HG03442 (cell line): ENCODE data around the gene ITGA3.

Source experiments
- ATAC-seq: cut with Tn5 transposase; IDR thresholded peaks from one replicate; pipeline ENCODE4 v1.9.1; 2021; ENCODE audit warnings: mild to moderate bottlenecking, moderate library complexity; ENCODE audit not compliant: unreplicated experiment

Gene ITGA3

DNA sequence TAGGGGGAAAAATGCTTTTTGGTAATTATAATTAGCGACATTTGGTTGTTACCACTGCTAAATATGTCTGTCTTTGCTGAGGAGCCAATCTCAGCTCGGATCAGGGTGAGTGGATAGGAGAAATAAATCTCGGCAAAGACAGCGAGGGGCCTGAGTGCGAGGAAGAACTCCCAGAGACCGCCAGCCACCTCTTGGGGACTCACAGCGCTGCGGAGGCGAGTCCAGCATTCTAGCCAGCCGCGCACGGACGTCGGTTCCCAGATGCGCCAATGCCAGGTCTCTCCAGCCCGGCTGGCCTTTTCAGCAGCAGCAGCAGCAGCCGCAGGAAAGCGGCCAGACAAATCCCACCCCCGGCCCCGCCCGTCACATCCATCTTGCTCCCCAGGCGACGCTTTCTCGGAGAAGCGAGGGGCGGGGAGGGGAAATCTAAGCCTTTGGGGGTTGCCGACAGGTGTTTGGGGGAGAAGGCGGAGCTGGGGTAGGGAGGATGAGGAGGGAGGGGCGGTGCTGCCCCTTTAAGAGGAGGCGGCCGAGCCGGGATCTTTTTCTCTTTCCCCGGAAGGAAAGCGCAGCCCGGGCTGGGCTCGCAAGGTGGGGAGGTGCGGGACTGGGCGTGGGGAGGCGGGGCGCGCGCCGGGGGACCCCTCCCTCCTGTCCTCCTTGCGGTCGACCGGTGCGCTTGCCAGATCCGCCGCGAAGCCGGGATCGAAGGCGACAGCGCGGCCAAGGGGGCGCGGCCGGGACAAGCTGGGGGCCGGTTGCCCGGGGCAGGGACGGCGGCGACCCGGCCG is at the start of gene ITGA3:
Gene ITGA3 (plus strand): TSS at position 685 of the 791 bp plus-strand sequence. CDS start 330 bp downstream, outside the sequence.
- ATAC-seq = peak; percentile 44

DNA sequence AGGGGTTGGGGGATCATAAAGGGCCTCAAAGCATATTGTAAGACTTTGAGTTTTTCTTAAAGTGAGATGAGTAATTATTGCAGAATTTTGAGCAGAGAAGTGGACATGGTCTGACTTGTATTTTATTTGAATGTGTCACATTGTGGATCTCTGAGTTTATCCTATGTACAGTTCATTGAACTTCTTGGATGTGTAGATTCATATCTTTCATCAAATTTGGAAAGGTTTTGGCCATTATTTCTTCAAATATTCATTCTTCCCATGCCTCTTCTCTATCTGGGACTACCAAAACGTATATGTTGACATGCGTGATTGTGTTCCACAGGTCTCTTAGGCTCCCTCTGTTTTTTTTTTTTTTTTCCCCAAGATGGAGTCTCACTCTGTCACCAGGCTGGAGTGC is 46.6 kb upstream of the ITGA3 start:
- ATAC-seq = no peak

DNA sequence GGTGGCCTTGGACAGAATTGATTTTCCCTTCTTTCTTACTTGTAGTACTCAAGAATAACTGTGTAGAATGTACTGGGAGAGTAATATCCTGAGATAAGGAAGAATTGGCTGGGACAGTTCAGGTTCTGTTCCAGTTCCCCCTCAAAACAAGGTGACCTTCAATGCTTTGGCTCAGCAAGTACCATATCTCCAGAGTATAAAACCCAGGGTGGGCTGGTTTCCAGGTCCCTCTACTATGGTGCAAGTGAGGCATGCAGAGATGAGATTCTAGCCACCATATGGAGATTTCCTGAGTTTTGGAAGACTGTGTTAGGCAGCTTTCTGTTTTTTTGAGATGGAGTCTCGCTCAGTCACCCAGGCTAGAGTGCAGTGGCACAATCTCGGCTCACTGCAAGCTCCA is 42.8 kb upstream of the ITGA3 start:
- ATAC-seq = no peak

DNA sequence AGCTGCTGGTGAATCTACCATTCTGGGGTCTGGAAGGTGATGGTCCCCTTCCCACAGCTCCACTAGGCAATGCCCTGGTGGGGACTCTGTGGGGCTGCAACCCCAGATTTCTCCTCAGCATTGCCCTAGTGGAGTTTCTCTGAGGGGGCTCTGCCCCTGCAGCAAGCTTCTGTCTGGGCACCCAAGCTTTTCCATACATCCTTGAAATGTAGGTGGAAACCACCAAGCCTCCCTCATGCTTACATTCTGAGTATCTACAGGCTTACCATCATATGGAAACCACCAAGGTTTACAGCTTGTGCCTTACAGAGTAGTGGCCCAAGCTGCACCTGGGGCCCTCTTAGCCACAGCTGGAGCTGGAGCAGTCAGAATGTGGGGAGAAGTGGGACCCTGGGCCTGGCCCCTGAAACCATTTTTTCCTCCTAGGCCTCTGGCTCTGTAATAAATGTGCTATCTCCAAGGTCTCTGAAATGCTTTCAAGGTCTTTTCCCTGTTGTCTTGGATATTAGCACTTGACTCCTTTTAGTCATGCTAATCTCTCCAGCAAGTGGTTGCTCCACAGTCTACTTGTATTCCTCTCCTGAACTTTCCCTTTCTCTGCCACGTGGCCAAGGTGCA is 41.3 kb upstream of the ITGA3 start:
- no peak for ATAC-seq

DNA sequence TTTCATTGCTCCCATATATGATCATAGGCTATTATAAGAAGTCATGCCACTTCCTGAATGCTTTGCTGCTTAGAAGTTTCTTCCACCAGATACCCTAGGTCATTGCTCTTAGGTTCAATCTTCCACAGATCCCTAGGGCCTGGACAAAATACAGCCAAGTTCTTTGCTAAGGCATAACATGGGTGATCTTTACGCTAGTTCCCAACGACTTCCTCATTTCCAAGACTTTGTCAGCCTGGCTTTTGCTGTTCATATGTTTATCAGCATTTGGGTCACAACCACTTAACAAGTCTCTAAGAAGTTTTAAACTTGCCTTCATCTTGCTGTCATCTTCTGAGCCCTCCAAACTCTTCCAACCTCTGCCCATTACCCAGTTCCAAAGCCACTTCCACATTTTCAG is 40.8 kb upstream of the ITGA3 start:
- ATAC-seq = no peak

DNA sequence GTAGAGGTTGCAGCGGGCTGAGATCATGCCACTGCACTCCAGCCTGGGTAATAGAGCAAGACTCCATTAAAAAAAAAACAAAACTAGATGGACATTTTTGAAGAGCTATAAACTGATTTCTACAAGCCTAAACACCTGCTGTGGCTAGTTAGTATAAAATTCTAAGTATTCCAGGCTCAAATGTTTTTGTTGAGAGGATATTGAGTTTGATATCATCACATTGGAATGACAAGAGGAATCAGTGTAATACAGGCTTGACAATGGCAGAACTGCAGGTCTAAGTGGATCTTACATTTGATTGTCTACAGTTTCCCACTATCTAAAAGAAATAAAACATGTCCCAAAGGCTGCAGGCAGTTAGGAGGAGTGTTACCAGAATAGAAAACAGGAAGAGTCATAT is 37.0 kb upstream of the ITGA3 start:
- ATAC-seq = no peak

DNA sequence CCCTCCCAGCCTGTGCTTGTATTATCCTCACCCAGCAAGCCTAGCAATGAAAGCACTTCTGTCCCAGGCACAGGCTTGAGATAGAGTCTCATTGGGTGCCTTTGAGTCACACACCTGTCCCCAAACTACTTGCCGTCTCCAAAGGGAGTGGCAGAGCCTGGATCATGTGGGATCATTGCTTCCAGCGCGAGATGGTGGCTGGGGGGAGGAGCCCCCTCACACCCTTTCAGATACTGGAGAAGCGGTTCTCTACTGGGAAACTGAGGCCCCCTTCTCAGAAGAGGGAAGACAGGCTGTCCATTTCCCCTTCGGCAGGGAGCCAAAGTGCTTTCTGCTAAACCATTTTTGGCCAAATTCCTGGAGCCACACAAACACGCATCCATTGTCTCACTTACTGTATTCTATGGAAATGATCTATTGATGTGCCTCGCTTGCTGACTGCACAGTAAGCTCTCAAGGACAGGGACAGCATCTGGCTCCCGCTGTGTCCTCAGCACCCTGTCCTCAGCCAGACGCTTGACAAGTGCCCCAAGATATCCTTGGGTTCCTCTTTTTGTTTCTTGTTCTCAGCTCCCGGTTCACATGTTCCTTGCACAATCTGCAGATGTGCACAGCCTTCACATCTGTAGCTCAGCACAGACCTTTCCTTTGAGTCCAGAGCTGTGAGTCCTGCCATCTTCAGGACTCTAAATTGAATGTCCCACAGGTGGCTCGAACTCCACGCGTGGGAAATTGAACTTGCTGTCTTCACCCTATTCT is 34.9 kb upstream of the ITGA3 start:
- ATAC-seq = no peak

DNA sequence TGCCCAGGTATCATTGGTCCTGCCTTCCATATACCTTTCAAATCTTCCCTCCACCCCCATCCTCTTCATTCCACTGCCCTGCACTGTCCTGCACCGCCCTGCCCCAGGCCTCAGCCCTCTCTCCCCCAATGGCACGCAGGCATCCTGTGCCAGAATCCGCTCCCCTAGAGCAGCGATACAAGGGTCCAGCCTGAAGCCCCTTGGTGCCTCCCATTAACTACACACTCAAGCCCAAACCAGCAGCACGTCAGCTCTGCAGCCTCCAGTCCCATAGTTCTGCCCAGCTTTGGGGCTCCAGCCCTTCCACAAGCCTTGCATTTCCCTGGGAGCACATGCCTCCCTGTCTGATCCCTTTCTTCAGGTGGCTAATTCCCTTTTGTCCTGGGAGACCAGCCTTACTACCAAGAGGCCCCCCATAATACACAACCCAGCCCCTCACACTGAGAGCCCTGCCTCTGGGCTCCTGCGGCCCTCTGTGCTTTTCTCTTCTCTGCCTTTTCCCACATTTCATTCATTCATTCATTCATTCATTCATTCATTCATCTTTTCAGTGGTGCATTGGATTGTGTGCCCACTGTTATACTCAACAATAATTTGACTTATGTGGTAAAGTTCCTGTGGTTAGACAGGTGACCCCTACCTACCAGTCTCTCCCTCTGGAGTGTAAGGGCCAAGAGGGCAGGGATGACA is 34.1 kb upstream of the ITGA3 start:
- no peak for ATAC-seq

DNA sequence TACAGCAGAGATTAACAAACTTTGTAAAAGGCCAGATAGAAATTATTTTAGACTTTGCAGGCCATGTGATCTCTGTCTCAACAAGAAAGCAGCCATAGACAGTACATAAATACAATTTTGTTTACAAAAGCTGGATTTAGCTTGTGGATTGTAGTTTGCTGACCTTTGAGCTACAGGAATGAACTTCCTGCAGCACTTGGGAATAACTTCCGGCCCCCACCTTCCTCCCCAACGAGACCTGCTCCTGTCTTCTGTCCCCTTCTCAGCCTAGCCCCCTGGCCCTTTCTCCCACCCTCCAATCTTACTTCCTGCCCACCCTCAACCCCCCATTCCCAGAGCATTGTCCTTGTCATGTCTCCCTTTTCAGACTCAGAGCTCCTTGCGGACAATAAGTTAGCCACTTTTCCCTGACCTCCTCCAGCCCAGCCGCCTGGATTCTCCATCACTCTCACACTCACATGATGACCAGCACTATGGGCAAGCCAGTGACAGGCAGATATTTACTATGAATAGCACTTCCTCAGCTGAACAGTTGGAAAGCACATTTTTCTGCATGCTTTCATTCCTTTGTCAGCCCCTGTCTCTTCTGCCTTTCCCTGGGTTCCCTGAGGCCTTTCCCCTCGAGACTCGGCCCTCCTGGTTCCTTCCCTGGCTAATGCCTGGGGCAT is 33.3 kb upstream of the ITGA3 start:
- ATAC-seq = no peak

DNA sequence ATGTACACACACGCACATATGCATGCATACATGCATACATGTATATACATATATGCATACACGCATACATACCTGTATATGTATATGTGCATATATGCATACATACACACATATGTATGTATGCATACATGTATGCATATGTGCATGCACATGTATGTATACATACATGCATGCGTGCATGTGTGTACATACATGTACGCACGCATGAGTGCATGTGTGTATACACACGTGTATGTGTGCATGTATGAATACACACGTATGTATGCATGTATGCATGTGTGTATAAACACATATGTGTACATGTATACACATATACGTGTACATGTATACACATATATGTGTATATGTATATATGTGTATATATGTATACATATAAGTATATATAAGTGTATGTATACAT is 32.4 kb upstream of the ITGA3 start:
- ATAC-seq = no peak

DNA sequence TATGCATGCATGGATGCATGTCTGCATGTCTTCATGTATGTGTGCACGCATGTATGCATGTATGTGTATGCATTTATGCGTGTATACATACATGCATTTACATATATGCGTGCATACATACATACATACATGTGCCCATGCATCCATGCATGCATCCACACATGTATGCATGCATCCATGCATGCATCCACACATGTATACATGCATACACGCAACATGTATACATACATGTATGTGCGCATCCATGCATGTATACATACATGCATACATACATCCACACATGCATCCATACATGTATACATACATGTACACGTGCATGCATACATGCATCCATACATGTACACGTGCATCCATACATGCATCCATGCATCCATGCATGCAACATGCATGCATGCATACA is 31.1 kb upstream of the ITGA3 start:
- ATAC-seq = no peak

DNA sequence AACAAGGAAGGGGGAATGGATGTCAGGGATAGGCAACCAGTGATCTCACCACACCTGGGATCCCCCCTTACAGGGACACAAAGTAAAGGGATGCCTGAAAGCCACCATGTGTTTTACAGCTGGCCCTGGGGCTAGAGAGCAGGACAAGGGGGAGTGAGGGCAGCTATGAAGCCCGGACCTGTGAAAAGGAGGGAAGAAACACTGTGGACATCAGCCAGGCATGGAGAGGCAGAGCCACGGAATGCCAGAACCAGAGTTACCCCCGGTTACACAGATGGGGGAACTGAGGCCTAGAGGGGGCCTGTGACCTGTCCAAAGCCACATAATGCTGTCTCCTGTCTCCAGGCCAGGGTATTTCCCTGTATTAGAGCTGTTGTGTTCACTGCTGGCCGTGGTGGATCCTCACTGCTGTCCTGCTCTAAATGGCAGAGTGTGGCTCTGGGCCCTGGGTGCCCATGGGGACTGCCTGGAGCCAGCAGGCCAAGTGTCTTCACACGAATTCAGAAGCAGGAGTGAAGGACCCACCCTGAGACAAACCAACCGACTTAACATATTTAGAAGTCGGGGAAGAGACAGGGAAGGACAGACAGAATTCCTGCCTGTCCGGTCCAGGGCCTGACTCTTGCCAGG is 29.7 kb upstream of the ITGA3 start:
- ATAC-seq = no peak

DNA sequence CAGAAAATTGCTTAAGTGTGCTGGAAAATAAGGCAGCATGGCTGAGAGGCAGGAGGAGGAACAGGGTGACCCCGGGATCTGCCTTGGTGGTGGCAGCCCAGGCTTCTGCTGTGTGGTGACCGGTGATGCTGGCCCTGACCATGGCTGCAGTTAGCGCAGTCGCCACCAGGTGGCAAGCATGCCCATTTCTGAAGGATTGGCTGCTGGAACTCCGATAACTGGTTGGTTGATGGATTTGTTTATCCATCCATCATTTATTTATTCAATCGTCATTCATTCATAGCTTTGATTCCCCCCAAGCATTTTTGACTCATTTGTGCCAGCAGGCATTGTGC is 29.1 kb upstream of the ITGA3 start:
- ATAC-seq = no peak

DNA sequence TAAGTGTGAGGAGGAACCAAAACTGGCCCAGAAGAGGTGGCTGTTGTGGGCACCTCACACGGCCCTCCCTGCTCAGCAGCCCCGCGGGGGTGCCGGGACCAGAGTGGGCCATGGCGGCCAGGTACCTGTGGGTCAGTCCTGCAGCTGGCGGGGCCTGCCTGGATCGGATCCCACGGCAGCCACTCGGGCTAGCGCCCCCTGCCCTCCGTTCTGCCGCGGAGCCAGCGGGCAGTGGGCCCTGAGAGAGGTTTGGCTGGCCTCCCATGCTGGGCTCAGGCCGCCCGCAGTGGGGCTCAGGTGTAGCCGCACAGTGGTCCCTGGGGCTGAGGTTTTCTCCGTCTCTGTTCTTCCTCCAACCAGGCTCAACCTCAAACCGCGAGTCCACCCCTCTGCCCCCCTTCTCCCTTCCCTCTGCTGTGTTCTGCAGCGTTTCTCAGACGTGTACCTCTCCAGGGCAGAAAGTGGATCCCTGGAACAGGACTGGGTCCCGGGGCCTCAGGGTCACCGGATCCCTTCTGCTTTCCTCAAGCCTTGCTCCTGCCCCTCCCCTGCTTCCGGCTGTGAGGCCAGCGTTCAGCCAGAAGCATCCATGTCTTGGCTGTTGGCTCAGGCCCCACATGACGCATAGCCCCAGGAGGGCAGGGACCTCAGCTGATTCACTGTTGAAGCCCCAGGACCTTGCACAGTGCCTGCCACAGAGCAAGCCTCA is 28.6 kb upstream of the ITGA3 start:
- ATAC-seq = no peak

DNA sequence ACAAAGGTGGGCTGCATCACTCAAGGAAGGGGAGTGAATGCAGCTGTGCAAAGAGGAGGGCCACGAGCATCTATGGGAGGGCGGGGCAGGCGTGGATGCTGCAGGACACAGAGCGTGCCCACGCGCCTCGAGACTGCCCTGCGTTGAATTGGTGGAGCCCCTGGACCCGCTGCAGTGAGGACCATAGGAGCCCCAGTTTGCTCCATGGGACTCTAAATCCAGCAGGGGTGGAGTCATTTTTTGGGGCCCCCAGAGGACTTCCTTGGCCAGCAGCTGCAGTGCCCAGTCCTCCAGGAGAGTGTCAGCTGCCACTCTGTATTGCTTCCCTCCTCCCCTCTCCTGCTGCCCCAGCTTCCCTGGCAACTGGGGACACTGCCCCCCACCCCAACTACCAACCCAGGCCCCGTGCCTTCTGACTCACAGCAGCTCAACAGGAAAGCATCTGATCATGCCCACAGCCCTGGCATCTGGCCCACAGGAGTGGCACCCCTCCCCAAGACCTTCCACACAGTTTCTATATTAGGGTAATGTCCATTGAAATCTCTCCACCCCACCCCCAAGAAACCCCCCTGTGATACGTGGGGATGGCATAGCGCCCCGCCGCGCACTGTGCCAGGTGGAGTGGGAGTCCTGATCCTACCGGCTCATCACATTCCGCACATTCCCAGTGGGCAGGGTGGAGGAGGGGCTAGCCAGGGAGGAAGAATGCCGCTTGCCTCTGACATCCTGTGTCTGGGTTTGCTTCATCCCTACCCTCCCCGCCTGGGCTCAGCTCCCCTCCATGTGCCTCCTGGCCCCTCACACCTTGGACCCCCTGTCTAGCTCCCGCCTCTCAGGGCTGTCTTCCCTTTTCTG is 27.8 kb upstream of the ITGA3 start:
- ATAC-seq = no peak

DNA sequence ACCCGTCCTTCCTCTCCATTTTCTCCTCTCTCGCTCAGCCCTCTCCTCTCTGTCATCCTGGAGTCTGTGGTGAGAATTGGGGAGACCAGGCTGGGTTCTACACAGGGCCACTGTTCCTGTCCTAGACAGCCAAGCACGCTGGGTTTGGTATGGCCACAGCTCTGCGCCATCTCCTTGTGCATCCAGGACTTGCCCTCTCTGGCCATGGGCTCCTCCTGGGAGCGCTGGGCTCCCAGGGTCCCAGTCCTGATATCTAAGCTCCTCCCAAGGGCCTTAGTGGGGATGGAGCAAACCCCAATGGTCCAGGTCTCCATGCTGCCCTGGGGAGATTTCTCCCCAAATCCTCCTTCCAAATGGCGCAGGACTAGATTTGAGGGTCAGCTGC is 27.2 kb upstream of the ITGA3 start:
- no peak for ATAC-seq

DNA sequence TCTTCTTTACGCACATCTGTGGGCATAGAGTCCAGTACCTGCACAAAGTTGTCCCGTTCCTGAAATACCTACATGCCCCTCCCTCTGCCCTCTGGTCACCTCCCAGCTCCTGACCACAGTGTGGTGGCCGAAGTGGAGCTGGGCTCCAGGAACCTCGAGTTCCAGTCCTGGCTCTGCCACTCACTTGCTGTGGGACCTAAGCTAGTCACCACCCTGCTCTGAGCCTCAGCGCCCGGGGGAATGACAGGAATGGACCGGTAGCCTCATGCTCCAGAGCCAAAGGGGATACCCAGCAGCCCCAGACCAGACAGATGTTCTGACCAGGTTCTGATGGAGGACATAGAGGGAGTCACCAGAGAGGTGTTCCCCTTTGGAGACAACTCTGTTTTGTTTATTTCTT is 26.7 kb upstream of the ITGA3 start:
- no peak for ATAC-seq

DNA sequence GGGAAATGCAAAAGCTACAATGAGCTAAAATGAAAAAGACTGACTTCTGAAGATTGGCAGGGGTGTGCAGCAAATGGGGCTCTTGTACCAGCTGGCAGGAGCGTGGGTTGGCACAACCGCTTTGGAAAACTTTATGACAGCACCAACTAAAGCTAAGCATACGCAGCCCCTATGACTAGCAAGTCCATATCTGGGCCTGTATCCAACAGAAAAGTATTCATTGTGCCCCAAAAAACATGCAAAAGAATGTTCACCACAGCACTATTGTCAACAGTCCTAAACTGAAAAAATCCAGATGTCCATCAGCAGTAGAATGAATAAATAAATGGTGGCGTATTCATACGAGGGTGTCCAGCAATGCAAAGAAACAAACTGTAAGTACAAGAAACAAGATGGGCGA is 22.6 kb upstream of the ITGA3 start:
- ATAC-seq = no peak
